Endothelial cell (in vitro differentiated cells): ENCODE measurements around the gene COL5A1. TPM values are rescaled to one million over a fixed set of nuclear protein-coding genes. Genes with fewer than 3 reads are reported as not detected.

Source experiments
- DNase-seq: peaks from one replicate; pipeline ENCODE4 v3.0.0; 2021; ENCODE audit warnings: low spot score
- H3K27ac Mint-ChIP-seq: one replicate; pipeline ENCODE4 v1.8.0; 2021; ENCODE audit warnings: mixed read lengths, inconsistent platforms; ENCODE audit not compliant: unreplicated experiment
- H3K27me3 Mint-ChIP-seq: one replicate; pipeline ENCODE4 v1.8.0; 2021; ENCODE audit warnings: mild to moderate bottlenecking, moderate library complexity, mixed read lengths, inconsistent platforms; ENCODE audit not compliant: unreplicated experiment
- H3K36me3 Mint-ChIP-seq: one replicate; pipeline ENCODE4 v1.8.0; 2021; ENCODE audit warnings: mild to moderate bottlenecking, low read depth, mixed read lengths, inconsistent platforms; ENCODE audit not compliant: unreplicated experiment
- H3K4me1 Mint-ChIP-seq: one replicate; pipeline ENCODE4 v1.8.0; 2021; ENCODE audit warnings: mild to moderate bottlenecking, mixed read lengths, inconsistent platforms; ENCODE audit not compliant: unreplicated experiment
- H3K4me3 Mint-ChIP-seq: one replicate; pipeline ENCODE4 v1.8.0; 2021; ENCODE audit warnings: mild to moderate bottlenecking, mixed read lengths, inconsistent platforms; ENCODE audit not compliant: unreplicated experiment
- H3K9me3 Mint-ChIP-seq: one replicate; pipeline ENCODE4 v1.8.0; 2021; ENCODE audit warnings: mixed read lengths, inconsistent platforms; ENCODE audit not compliant: unreplicated experiment
- CTCF ChIP-seq: fragments of 200-600 bp; sonication (generic); IDR thresholded peaks from one replicate; pipeline ENCODE4 v1.5.0; 2021; ENCODE audit warnings: antibody characterized with exemption; ENCODE audit not compliant: unreplicated experiment
- total RNA-seq: library from RNA; stranded (reverse); fragmentation: NEBNext Ultra II Directional; extraction: Animal tissue kit (Norgen Biotek cat#: 25700); gene quantifications from one replicate; pipeline ENCODE4 v1.2.1, GENCODE V29; 2021; ENCODE audit not compliant: unreplicated experiment

Gene COL5A1
- total RNA-seq, 1 donor from 2014 or later: 24.3 TPM

- no peaks in the 10 kb centered on the region for H3K4me1 Mint-ChIP-seq
- H3K27me3 Mint-ChIP-seq: peaks cover 10% of the 10 kb centered on the region
- no peak for DNase-seq
- no peak overlapping the region for H3K27ac Mint-ChIP-seq
- H3K4me3 Mint-ChIP-seq: no peak overlapping the region
- H3K9me3 Mint-ChIP-seq: no peaks in the 10 kb centered on the region
- TF ChIP-seq CTCF: no peak
- H3K36me3 Mint-ChIP-seq: no peaks in the 10 kb centered on the region
These were observed 9.3 kb upstream of the COL5A1 start for GRCh38 chr9:134632329-134632728.

- H3K27ac Mint-ChIP-seq: no peak overlapping the region
- no peak for TF ChIP-seq CTCF
- no peak for DNase-seq
- peaks cover 10% of the 10 kb centered on the region for H3K27me3 Mint-ChIP-seq
- H3K9me3 Mint-ChIP-seq: no peaks in the 10 kb centered on the region
- no peak overlapping the region for H3K4me3 Mint-ChIP-seq
- no peaks in the 10 kb centered on the region for H3K36me3 Mint-ChIP-seq
- H3K4me1 Mint-ChIP-seq: no peaks in the 10 kb centered on the region
These were observed 8.1 kb upstream of the COL5A1 start for GRCh38 chr9:134633362-134634142.

DNA sequence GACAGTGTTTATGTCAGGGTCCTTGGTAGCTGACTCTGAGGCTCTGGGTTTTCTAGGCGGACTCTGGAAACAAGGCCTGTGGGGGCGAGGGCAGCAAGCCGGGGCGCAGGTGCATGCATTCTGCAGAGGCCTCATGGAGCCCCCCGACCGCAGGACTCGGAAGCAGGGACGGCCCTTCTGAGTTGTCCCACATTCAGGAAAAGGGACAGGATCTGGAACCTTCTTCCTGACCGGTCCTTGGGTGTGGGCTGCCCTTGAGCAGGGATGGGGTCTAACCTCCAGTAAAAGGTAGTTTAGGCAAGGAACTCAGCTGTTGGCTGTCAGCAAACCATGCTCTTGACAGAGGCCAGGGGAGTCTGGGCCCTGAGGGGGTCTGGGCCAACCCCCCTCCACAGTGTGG, 7.4 kb upstream of the COL5A1 start:
- TF ChIP-seq CTCF: no peak
- peaks cover 11% of the 10 kb centered on the region for H3K27me3 Mint-ChIP-seq
- no peak overlapping the region for H3K4me3 Mint-ChIP-seq
- H3K4me1 Mint-ChIP-seq: no peaks in the 10 kb centered on the region
- no peaks in the 10 kb centered on the region for H3K36me3 Mint-ChIP-seq
- H3K9me3 Mint-ChIP-seq: no peaks in the 10 kb centered on the region
- no peak overlapping the region for H3K27ac Mint-ChIP-seq
- no peak for DNase-seq

GRCh38 chr9:134634667-134635230, 6.9 kb upstream of the COL5A1 start:
- Mint-ChIP-seq H3K4me1 (no peaks in the 10 kb centered on the region), H3K4me3 (no peak overlapping the region), H3K27ac (no peak overlapping the region), H3K27me3 (peaks cover 11% of the 10 kb centered on the region), H3K9me3 (no peaks in the 10 kb centered on the region), H3K36me3 (no peaks in the 10 kb centered on the region)
- no peak for TF ChIP-seq CTCF
- no peak for DNase-seq

DNA sequence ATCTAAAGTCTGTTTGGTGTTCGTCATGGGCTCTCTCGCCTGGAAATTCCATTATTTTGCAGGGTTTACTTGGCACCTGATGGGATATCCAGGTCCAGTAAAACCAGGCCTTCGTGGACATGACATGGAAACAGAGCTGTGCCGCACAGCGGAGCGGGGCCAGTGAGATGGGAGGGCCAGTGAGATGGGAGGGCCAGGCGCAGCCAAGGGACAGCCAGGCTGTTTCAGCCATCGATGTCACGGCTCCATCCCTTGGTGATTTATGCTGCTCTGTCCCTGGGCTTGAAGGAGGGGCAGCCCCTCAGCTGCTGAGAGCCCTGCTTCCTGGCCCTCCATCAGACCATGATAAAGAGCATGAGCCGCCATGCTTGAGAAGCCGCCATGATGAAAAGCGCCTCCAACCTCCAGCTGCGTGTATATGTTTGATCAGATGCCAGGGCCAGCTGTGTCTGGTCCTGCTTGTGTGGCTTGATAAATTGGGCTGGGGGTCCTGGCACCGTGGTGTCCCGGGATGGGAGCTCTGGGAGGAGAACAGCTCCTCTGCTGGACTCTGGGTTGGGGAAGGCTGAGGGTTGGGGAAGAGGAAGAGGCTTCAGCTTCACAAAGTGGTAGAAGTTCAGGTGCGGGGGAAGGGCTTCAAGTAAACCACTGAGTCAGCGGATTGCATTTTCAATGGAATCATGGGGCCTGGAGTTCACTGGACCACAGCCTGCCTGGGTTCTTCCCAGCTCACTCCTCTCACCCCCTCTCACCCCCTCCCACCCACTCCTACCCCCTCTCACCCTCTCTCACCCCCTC, 6.1 kb upstream of the COL5A1 start:
- no peaks in the 10 kb centered on the region for H3K36me3 Mint-ChIP-seq
- no peaks in the 10 kb centered on the region for H3K9me3 Mint-ChIP-seq
- H3K27ac Mint-ChIP-seq: no peak overlapping the region
- no peak for DNase-seq
- TF ChIP-seq CTCF: no peak
- no peaks in the 10 kb centered on the region for H3K4me1 Mint-ChIP-seq
- peaks cover 11% of the 10 kb centered on the region for H3K27me3 Mint-ChIP-seq
- H3K4me3 Mint-ChIP-seq: no peak overlapping the region
